HCT116 (cell line): ENCODE results near the gene MIA3. TPM values are rescaled to one million over a fixed set of nuclear protein-coding genes. Genes with fewer than 3 reads are reported as not detected.

Experiments used
- ATAC-seq: fragments of 200-7000 bp; cut with Tn5 transposase; 2 replicates; pipeline ENCODE4 v1.9.1; 2020; ENCODE audit warnings: mild to moderate bottlenecking, moderate library complexity
- BruUV-seq: library from RNA; stranded (reverse); fragments of 400-500 nt; replicated peaks from 2 replicates; lab custom pipeline; 2021; lab: Mats Ljungman, UMichigan
- CTCF ChIA-PET: fragments of 300-600 bp; sonication (Branson Sonifier 250); formaldehyde crosslinking; loops from one replicate; lab custom pipeline; 2021; ENCODE audit warnings: antibody characterized with exemption; lab: Charles Lee
- POLR2A ChIA-PET: fragments of 300-600, 350-600 bp; sonication (Branson Sonifier 250); formaldehyde crosslinking; loops from one replicate; lab custom pipeline; 2021; ENCODE audit warnings: antibody characterized with exemption; lab: Charles Lee
- RAD21 ChIA-PET, 2 experiments: fragments of 300-600 bp; sonication (Branson Sonifier 250); formaldehyde crosslinking; loops; one replicate each; lab custom pipeline; 2023; ENCODE audit warnings: low total read pairs in 2 of 2; ENCODE audit not compliant: uncharacterized antibody in 2 of 2, unreplicated experiment in 2 of 2, low non-redundant PET in 1 of 2; lab: Charles Lee
- DNase-seq: peaks from one replicate; pipeline ENCODE4 v3.0.0-alpha.2; 2010; ENCODE audit warnings: low read depth, low spot score
- H2AFZ ChIP-seq: fragments of 200-600 bp; shearing (Covaris generic), sonication (generic); 2 replicates; pipeline ENCODE4 v1.6.1; 2017; ENCODE audit warnings: low read depth, mixed run types, mixed read lengths, antibody characterized with exemption, low read length; ENCODE audit not compliant: poor library complexity, severe bottlenecking
- H3K27ac ChIP-seq: 2 replicates; pipeline ENCODE4 v1.5.1; 2012; ENCODE audit warnings: low read depth, low read length
- H3K27me3 ChIP-seq: fragments of 200-600 bp; sonication (generic); 2 replicates; pipeline ENCODE4 v1.6.1; 2016; ENCODE audit warnings: mixed run types, low read length, mixed read lengths; ENCODE audit not compliant: insufficient read depth
- H3K36me3 ChIP-seq, 2 experiments: fragments of 200-500 bp in 1 of 2; fragments of 200-600 bp in 1 of 2; sonication (Bioruptor generic) in 1 of 2; sonication (generic) in 1 of 2; 2 replicates each; pipeline versions ENCODE4 v1.5.1 to v1.6.1; 2014 to 2016; ENCODE audit warnings: low read length in 2 of 2, inconsistent platforms in 1 of 2, mixed read lengths in 1 of 2, mixed run types in 1 of 2; ENCODE audit not compliant: insufficient read depth in 2 of 2, control insufficient read depth in 1 of 2
- H3K4me1 ChIP-seq, 2 experiments: fragments of 200-600 bp in 1 of 2; sonication (generic) in 1 of 2; 2 replicates each; pipeline versions ENCODE4 v1.5.1 to v1.6.1; 2012 to 2017; ENCODE audit warnings: low read length in 2 of 2, inconsistent platforms in 1 of 2, mild to moderate bottlenecking in 1 of 2, mixed read lengths in 1 of 2, mixed run types in 1 of 2, moderate library complexity in 1 of 2; ENCODE audit not compliant: insufficient read depth in 2 of 2, control insufficient read depth in 1 of 2
- H3K4me2 ChIP-seq: fragments of 200-600 bp; sonication (generic); 2 replicates; pipeline ENCODE4 v1.6.1; 2017; ENCODE audit warnings: mixed run types, low read length, mixed read lengths
- H3K4me3 ChIP-seq, 2 experiments: fragments of 200-600 bp in 1 of 2; sonication (generic) in 1 of 2; replicated peaks in 1 of 2; 2 replicates each; pipeline ENCODE4 v1.5.1; 2011 to 2016; ENCODE audit warnings: low read length in 2 of 2, control low read depth in 1 of 2, low read depth in 1 of 2, mild to moderate bottlenecking in 1 of 2, mixed read lengths in 1 of 2, mixed run types in 1 of 2
- H3K79me2 ChIP-seq: fragments of 200-600 bp; sonication (generic); 2 replicates; pipeline ENCODE4 v1.6.1; 2017; ENCODE audit warnings: mild to moderate bottlenecking, mixed run types, low read length, moderate library complexity, mixed read lengths; ENCODE audit not compliant: insufficient read depth
- H3K9ac ChIP-seq: fragments of 200-600 bp; sonication (generic); 2 replicates; pipeline ENCODE4 v1.6.1; 2016; ENCODE audit warnings: low read length, mixed read lengths
- H3K9me2 ChIP-seq: fragments of 200-600 bp; sonication (generic), shearing (Covaris generic); 2 replicates; pipeline ENCODE4 v1.6.1; 2017; ENCODE audit warnings: mixed run types, mild to moderate bottlenecking, moderate library complexity; ENCODE audit not compliant: insufficient read depth
- H3K9me3 ChIP-seq, 2 experiments: fragments of 200-500 bp in 1 of 2; fragments of 200-600 bp in 1 of 2; sonication (Bioruptor generic) in 1 of 2; sonication (generic) in 1 of 2; 2 replicates each; pipeline ENCODE4 v1.6.1; 2014 to 2017; ENCODE audit warnings: low read length in 2 of 2, mixed read lengths in 2 of 2, inconsistent platforms in 1 of 2, low read depth in 1 of 2, mild to moderate bottlenecking in 1 of 2, mixed run types in 1 of 2, moderate library complexity in 1 of 2; ENCODE audit not compliant: control insufficient read depth in 1 of 2, insufficient read depth in 1 of 2
- H4K20me1 ChIP-seq: fragments of 200-600 bp; sonication (generic), shearing (Covaris generic); 2 replicates; pipeline ENCODE4 v1.6.1; 2017; ENCODE audit warnings: mixed run types, mild to moderate bottlenecking, moderate library complexity; ENCODE audit not compliant: insufficient read depth
- CBX3 ChIP-seq: IDR thresholded peaks from 2 replicates; pipeline ENCODE4 v1.6.1; 2012; ENCODE audit warnings: low read depth
- EGR1 ChIP-seq: IDR thresholded peaks from 2 replicates; pipeline ENCODE4 v1.6.1; 2012; ENCODE audit warnings: low read depth
- ELF1 ChIP-seq: IDR thresholded peaks from 2 replicates; pipeline ENCODE4 v1.6.1; 2012; ENCODE audit warnings: low read depth, borderline replicate concordance
- EZH2 ChIP-seq: fragments of 200-600 bp; sonication (generic); IDR thresholded peaks from 2 replicates; pipeline ENCODE4 v1.6.1; 2017; ENCODE audit warnings: antibody characterized with exemption, mixed run types
- EZH2phosphoT487 ChIP-seq: fragments of 200-600 bp; IDR thresholded peaks from 2 replicates; pipeline ENCODE4 v1.6.1; 2018; ENCODE audit warnings: antibody characterized with exemption, borderline replicate concordance
- JUND ChIP-seq: IDR thresholded peaks from 2 replicates; pipeline ENCODE4 v1.6.1; 2012
- POLR2A ChIP-seq: IDR thresholded peaks from 2 replicates; pipeline ENCODE4 v1.7.0; 2011; ENCODE audit warnings: borderline replicate concordance; ENCODE audit not compliant: insufficient read depth, insufficient read length; ENCODE audit errors: extremely low read depth
- POLR2AphosphoS5 ChIP-seq: IDR thresholded peaks from 2 replicates; pipeline ENCODE4 v1.6.1; 2011; ENCODE audit warnings: mild to moderate bottlenecking, low read depth, low read length, moderate library complexity
- RAD21 ChIP-seq: IDR thresholded peaks from 2 replicates; pipeline ENCODE4 v1.6.1; 2012; ENCODE audit warnings: low read depth, mild to moderate bottlenecking
- SP1 ChIP-seq: IDR thresholded peaks from 2 replicates; pipeline ENCODE4 v1.6.1; 2012; ENCODE audit warnings: low read depth
- SRF ChIP-seq: IDR thresholded peaks from 2 replicates; pipeline ENCODE4 v1.6.1; 2012; ENCODE audit warnings: low read depth
- TCF7L2 ChIP-seq: IDR thresholded peaks from 2 replicates; pipeline ENCODE4 v1.7.0; 2011; ENCODE audit warnings: borderline replicate concordance, inconsistent platforms; ENCODE audit not compliant: insufficient read depth, insufficient read length; ENCODE audit errors: extremely low read depth
- YY1 ChIP-seq: IDR thresholded peaks from 2 replicates; pipeline ENCODE4 v1.6.1; 2011; ENCODE audit warnings: low read length, low read depth, moderate library complexity, mild to moderate bottlenecking; ENCODE audit not compliant: insufficient replicate concordance; ENCODE audit errors: extremely low read depth
- ZFX ChIP-seq: fragments of 450-650 bp; IDR thresholded peaks from 2 replicates; pipeline ENCODE4 v1.6.1; 2017
- ZNF274 ChIP-seq: fragments of 200-500 bp; sonication (Bioruptor generic); IDR thresholded peaks from 2 replicates; pipeline ENCODE4 v1.6.1; 2014; ENCODE audit warnings: mild to moderate bottlenecking, low read depth, low read length, inconsistent platforms
- intact Hi-C: fragments of 100-400 bp; cut with micrococcal nuclease; formaldehyde crosslinking; loops from 2 replicates; pipeline ENCODE4 v1.10.0; 2022
- total RNA-seq: library from RNA; stranded (reverse); gene quantifications from one replicate; pipeline ENCODE4 v1.2.1, GENCODE V29; 2021; ENCODE audit not compliant: unreplicated experiment
- TF ChIP-seq, protein P1 (sequence below): IDR thresholded peaks from 2 replicates; pipeline ENCODE4 v1.6.1; 2011; ENCODE audit warnings: mild to moderate bottlenecking, low read length, moderate library complexity; ENCODE audit not compliant: insufficient replicate concordance; ENCODE audit errors: extremely low read depth
- TF ChIP-seq, protein P2 (sequence below), 3 experiments: fragments of 200-600 bp in 1 of 3; sonication (generic) in 1 of 3; IDR thresholded peaks in 2 of 3; conservative IDR thresholded peaks in 1 of 3; 2 replicates each; pipeline ENCODE4 v1.5.1; 2012 to 2017; ENCODE audit warnings: low read depth in 2 of 3, low read length in 2 of 3, antibody characterized with exemption in 1 of 3, borderline replicate concordance in 1 of 3, control low read depth in 1 of 3, mild to moderate bottlenecking in 1 of 3, mixed read lengths in 1 of 3, mixed run types in 1 of 3, moderate library complexity in 1 of 3; ENCODE audit not compliant: insufficient read depth in 1 of 3

MIA3 gene
- total RNA-seq, 1 experiment from 2014 or later: 62.7 TPM

DNA sequence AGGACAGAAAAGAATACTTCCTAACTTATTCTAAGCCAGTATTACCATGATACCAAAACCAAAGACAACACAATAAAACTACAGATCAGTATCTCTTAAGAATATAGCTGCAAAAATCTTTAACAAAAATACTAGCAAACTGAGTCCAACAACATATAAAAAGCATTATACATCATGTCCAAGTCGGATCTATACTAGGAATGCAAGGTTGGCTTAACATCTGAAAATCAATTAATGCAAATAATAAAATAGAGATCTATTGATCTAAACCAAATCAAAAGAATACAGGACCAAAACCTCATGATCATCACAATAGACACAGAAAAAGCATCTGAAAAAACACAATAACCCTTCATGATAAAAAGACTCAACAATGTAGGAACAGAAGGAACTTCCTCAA is 47.1 kb upstream of the MIA3 start:
- TF ChIP-seq, protein P1, sequence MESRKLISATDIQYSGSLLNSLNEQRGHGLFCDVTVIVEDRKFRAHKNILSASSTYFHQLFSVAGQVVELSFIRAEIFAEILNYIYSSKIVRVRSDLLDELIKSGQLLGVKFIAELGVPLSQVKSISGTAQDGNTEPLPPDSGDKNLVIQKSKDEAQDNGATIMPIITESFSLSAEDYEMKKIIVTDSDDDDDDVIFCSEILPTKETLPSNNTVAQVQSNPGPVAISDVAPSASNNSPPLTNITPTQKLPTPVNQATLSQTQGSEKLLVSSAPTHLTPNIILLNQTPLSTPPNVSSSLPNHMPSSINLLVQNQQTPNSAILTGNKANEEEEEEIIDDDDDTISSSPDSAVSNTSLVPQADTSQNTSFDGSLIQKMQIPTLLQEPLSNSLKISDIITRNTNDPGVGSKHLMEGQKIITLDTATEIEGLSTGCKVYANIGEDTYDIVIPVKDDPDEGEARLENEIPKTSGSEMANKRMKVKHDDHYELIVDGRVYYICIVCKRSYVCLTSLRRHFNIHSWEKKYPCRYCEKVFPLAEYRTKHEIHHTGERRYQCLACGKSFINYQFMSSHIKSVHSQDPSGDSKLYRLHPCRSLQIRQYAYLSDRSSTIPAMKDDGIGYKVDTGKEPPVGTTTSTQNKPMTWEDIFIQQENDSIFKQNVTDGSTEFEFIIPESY: no peak
- TF ChIP-seq ELF1 (no peak), RAD21 (no peak), YY1 (no peak), EGR1 (no peak), JUND (no peak), POLR2AphosphoS5 (no peak), ZNF274 (no peak), EZH2phosphoT487 (no peak), TCF7L2 (no peak), SP1 (no peak), EZH2 (no peak), SRF (no peak), POLR2A (no peak), ZFX (no peak), CBX3 (no peak)
- TF ChIP-seq, protein P2, sequence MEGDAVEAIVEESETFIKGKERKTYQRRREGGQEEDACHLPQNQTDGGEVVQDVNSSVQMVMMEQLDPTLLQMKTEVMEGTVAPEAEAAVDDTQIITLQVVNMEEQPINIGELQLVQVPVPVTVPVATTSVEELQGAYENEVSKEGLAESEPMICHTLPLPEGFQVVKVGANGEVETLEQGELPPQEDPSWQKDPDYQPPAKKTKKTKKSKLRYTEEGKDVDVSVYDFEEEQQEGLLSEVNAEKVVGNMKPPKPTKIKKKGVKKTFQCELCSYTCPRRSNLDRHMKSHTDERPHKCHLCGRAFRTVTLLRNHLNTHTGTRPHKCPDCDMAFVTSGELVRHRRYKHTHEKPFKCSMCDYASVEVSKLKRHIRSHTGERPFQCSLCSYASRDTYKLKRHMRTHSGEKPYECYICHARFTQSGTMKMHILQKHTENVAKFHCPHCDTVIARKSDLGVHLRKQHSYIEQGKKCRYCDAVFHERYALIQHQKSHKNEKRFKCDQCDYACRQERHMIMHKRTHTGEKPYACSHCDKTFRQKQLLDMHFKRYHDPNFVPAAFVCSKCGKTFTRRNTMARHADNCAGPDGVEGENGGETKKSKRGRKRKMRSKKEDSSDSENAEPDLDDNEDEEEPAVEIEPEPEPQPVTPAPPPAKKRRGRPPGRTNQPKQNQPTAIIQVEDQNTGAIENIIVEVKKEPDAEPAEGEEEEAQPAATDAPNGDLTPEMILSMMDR (IDR thresholded peaks at IDR 0.05 in 2 of 3, conservative IDR thresholded peaks at IDR 0.05 in 1 of 3; ENCODE audit: borderline replicate concordance in 1 of 3, insufficient read depth in 1 of 3, low read depth in 2 of 3, low read length in 2 of 3): no peak
- Histone ChIP-seq H3K9me2 (no peaks in the 10 kb centered on the region), H2AFZ (no peak overlapping the region), H3K36me3 (peaks cover 4 to 39% of the 10 kb centered on the region in 2 experiments; a peak in 3 of 4 replicates), H3K27me3 (no peaks in the 10 kb centered on the region), H4K20me1 (no peaks in the 10 kb centered on the region), H3K9me3 (no peaks in the 10 kb centered on the region), H3K4me1 (no peaks in the 10 kb centered on the region), H3K4me3 (no peak overlapping the region), H3K27ac (no peak overlapping the region), H3K4me2 (no peak overlapping the region), H3K9ac (no peak overlapping the region), H3K79me2 (peaks cover 55% of the 10 kb centered on the region)
- ChIA-PET CTCF (no interaction called here), POLR2A (no interaction called here), RAD21 (no interaction called here)
- intact Hi-C loops: no loop called here
- DNase-seq: no peak
- no TSS peak for BruUV-seq
- ATAC-seq: no peak
